VCaP (cell line): Measurements from ENCODE around the gene S100A7.

ENCODE experiments used
- H3K27ac ChIP-seq: fragments of 450-650 bp; 2 replicates; pipeline ENCODE4 v1.5.1; 2017
- TF ChIP-seq, protein P1 (sequence below): fragments of 450-650 bp; conservative IDR thresholded peaks from 2 replicates; pipeline ENCODE4 v1.5.1; 2017; ENCODE audit warnings: mild to moderate bottlenecking, moderate library complexity

The S100A7 gene

DNA sequence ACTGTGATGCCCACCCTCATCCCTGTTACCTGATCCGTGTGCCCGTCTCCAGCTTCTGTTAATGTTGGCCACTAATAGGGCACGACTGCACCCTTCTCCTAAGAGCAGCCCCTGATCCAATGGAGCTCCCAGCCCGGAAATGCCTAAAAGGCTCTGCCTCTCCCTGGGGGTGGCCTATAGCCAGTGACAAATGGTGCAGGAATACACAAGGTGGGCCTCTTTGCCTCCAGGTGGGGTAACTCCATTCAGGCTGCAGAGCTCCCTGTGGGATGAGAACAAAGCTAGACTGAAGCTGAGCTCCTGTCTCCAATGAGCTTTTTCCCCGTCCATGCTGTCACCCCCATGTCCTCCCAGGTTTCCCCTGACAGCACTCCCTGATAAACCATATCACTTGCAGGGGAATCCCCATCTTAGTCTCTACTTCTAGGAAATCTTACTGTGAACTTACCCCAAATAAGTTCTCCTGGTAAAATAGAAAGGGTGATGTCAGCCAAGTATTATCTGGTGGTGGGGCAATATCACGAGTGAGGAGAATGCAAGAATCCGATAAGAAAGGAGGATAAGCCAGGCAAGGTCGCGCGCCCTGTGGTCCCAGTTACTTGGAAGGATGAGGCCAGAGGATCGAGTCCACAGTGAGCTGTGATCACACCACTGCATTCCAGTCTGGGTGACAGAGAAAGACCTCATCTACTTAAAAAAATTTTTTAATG is 25.6 kb downstream of the S100A7 start:
- H3K27ac ChIP-seq: no peak overlapping the region
- TF ChIP-seq, protein P1, sequence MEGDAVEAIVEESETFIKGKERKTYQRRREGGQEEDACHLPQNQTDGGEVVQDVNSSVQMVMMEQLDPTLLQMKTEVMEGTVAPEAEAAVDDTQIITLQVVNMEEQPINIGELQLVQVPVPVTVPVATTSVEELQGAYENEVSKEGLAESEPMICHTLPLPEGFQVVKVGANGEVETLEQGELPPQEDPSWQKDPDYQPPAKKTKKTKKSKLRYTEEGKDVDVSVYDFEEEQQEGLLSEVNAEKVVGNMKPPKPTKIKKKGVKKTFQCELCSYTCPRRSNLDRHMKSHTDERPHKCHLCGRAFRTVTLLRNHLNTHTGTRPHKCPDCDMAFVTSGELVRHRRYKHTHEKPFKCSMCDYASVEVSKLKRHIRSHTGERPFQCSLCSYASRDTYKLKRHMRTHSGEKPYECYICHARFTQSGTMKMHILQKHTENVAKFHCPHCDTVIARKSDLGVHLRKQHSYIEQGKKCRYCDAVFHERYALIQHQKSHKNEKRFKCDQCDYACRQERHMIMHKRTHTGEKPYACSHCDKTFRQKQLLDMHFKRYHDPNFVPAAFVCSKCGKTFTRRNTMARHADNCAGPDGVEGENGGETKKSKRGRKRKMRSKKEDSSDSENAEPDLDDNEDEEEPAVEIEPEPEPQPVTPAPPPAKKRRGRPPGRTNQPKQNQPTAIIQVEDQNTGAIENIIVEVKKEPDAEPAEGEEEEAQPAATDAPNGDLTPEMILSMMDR: no peak

DNA sequence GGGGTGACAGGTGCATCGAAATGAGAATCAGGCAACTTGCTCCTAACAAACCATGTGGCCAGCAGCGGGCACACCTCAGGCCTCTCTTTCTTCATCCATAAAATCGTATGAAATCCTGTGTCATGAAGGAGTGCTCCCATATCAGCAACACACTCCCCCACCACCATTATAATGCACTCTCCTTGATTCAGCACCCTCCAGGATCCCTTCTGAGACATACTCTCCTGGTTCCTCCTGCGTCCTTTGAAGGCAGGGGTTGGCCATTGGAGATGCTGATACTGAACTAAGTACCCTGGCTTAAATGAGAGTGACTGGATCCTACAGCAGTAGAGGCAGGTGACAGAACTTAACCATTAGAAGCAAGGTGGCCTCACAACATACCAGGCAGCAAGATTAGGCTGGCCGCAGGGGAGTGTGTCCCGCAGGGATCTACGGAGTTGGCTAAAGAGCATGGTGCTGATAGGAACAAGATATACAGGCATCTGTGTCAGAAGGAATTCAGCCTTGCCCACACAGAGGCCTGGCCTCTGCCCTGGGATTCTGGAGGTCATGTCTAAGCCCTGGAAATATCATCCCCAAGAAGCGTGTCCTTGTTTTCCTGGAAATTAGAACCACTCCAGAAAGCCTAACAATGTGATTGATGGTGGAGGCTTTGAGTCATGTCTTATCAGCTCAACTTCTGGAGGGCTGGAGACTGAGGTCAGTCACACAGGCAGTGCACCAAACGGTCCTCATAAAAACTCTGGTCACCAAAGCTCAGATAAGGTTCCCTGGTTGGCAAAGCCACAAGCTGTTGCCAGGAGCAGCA is 27.4 kb downstream of the S100A7 start:
- TF ChIP-seq, protein P1: no peak
- H3K27ac ChIP-seq: no peak overlapping the region

DNA sequence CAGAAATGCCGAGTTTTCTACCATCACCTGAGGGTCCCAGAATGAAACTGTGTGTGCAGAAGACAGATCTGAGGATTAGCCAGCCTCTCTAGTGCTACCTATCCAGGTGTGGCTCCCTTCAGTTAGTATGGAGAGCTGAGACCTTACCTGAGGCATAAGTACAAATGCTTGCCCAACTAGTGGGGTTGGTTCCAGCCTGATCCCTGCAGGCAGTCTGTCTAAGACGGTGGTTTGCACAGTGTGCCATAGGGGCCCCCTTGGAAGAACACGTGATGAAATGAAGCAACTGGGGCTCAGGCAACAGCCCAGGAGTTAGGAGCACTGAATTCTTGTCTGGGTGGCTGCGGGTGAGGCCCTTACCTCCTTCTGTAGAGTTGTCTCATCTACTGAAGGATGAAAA is 28.5 kb downstream of the S100A7 start:
- TF ChIP-seq, protein P1: no peak
- no peak overlapping the region for H3K27ac ChIP-seq

DNA sequence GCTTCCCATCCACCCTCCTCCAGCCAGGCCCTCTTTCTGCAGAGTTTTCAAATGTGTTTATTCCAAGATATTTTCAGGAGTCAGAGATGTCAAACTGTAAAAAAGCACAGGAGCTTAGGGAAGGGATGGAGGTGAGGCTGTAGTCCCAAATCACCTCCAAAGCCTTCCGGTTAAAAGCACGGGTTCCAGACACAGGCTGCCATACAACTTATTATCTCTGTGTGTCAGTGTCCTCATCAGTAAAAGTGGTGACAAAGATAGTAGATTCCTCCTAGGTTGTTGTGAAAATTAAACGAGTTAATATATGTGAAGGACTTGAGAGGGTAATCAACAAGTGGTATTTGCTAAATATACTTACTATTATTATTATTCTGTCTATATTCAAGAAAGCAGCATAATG is 29.0 kb downstream of the S100A7 start:
- TF ChIP-seq, protein P1: no peak
- H3K27ac ChIP-seq: no peak overlapping the region

DNA sequence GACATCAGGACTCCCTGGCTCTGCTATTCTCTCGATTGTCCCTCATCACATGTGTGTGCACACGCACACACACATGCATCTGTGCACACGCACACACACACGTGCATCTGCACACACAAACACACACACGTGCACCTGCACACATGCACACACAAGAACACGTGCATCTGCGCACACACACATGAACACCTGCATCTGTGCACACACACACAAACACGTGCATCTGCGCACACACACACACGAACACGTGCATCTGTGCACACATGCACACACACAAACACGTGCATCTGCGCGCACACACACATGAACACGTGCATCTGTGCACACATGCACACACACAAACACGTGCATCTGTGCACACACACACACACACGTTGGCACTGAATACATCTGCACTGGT is 29.4 kb downstream of the S100A7 start:
- H3K27ac ChIP-seq: no peak overlapping the region
- TF ChIP-seq, protein P1: no peak

DNA sequence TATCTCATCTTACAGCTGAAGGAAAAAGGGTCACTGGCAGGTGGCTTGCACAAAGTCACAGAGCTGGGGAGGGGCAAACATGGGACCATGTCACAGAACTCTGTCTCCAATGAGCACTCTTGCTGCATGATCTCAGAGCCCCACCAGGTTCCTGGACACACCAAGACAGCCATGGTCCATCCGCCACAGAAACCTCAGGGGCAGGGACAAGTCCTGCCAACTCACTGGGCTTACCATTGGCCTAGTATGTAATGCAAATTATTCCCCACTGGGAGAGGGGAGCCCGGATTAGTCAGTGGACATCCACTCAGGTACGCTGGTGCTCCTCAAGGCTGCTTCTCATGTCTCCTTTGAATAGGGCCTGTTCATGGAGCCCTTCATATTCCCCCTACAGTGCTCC is 29.9 kb downstream of the S100A7 start:
- no peak overlapping the region for H3K27ac ChIP-seq
- TF ChIP-seq, protein P1: no peak

DNA sequence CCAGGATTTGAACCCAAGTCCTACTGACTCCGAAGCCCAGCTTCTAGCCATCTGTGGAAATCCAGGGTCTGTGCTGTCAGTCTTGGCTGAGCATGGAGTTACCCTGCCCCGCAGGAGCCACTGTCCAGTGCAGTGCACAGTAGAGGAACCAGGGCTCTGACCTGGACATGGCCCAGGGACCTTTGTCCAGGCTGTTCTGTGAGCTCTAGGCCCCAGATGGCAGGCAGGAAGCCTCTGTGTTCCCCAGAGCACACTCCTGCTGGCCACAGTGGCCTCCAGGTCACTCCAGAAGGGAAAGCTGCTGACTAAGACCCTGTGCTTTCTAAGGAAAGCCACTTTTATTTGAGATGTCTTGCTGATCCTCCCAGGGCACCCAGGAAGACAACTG is 30.3 kb downstream of the S100A7 start:
- TF ChIP-seq, protein P1: no peak

More for the DNA sequence above, 30.3 kb downstream of the S100A7 start:
- H3K27ac ChIP-seq: no peak overlapping the region
